T-helper 17 cell (primary cell): Measurements from ENCODE around the gene FBXW10B. TPM values are rescaled to one million over a fixed set of nuclear protein-coding genes. Genes with fewer than 3 reads are reported as not detected.
"Not testable (repeated sequence)": the region's sequence is repeated elsewhere in the genome, so short reads cannot be mapped to it uniquely, and the experiment has no call there.

Experiments used
- ATAC-seq: fragments of 150-1000 bp; cut with Tn5 transposase; 2 replicates; pipeline ENCODE4 v1.10.0; 2021; ENCODE audit warnings: mild to moderate bottlenecking, moderate library complexity
- DNase-seq, 3 donors: peaks; one replicate each; pipeline versions ENCODE4 v3.0.0 to v3.0.0-alpha.2; 2020 to 2021
- H3K9me3 ChIP-seq: one replicate; pipeline ENCODE4 v1.7.0; 2013; ENCODE audit warnings: low read length, mild to moderate bottlenecking; ENCODE audit not compliant: control insufficient read depth, poor library complexity, severe bottlenecking
- H3K27ac Mint-ChIP-seq: one replicate; pipeline ENCODE4 v1.8.0; 2022; ENCODE audit warnings: mild to moderate bottlenecking, moderate library complexity, mixed read lengths
- H3K27me3 Mint-ChIP-seq: one replicate; pipeline ENCODE4 v1.8.0; 2022; ENCODE audit warnings: mixed read lengths
- H3K36me3 Mint-ChIP-seq: one replicate; pipeline ENCODE4 v1.8.0; 2022; ENCODE audit warnings: low read depth, mixed read lengths
- H3K4me1 Mint-ChIP-seq: one replicate; pipeline ENCODE4 v1.8.0; 2022; ENCODE audit warnings: mild to moderate bottlenecking, mixed read lengths
- H3K4me3 Mint-ChIP-seq: one replicate; pipeline ENCODE4 v1.8.0; 2022; ENCODE audit warnings: mild to moderate bottlenecking, moderate library complexity, mixed read lengths
- total RNA-seq, 4 donors: library from RNA in 2 of 4; stranded (reverse) in 2 of 4; gene quantifications; one replicate each; pipeline ENCODE4 v1.2.3 and lab custom pipeline; 2022 to 2026

FBXW10B gene, protein sequence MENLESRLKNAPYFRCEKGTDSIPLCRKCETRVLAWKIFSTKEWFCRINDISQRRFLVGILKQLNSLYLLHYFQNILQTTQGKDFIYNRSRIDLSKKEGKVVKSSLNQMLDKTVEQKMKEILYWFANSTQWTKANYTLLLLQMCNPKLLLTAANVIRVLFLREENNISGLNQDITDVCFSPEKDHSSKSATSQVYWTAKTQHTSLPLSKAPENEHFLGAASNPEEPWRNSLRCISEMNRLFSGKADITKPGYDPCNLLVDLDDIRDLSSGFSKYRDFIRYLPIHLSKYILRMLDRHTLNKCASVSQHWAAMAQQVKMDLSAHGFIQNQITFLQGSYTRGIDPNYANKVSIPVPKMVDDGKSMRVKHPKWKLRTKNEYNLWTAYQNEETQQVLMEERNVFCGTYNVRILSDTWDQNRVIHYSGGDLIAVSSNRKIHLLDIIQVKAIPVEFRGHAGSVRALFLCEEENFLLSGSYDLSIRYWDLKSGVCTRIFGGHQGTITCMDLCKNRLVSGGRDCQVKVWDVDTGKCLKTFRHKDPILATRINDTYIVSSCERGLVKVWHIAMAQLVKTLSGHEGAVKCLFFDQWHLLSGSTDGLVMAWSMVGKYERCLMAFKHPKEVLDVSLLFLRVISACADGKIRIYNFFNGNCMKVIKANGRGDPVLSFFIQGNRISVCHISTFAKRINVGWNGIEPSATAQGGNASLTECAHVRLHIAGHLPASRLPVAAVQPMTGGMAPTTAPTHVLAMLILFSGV
- total RNA-seq: under 1 TPM in 1 of 2 donors, not detected in 1; 0.78 TPM
- total RNA-seq (lab: John Stamatoyannopoulos, UW): 1.2 to 2.0 reads per million in 2 donors

DNA sequence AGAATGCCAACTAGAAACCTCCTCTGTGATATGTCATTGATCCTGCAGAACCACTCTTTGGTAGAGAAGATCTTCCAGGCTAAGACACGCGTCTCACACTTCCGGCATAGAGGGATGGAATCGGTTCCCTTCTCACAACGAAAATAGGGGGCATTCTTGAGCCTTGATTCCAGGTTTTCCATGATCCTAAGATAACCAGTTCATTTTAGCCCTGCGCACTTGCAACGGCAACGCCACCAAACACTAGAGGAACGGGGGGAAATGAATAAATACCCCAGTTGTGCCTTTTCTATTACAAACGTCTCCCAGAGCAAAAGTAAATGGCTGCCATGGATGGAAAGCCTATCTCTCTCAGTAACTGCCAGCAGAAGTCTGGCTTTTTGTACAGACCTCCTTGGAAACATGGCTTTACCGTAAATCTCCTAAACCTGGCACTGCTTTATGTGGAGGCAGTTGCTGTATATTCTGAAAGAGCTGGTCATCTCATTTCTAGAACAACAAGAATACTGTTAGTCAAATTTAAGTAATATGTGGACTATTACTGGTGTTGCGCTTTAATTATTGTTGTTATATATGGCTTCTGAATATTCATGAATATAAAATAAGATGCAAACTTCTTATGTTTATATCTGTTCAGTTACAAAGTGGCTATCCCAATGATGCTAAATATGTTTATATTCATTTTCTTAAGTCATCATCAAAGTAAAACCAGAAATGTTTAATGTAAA is at the start of gene FBXW10B:
FBXW10B (minus strand) TSS at position 374 of the 728 bp plus-strand sequence; CDS start at position 182, 192 bp downstream.
- not testable (repeated sequence) for H3K4me1 Mint-ChIP-seq, H3K9me3 ChIP-seq, ATAC-seq, H3K27me3 Mint-ChIP-seq, H3K27ac Mint-ChIP-seq, H3K4me3 Mint-ChIP-seq, H3K36me3 Mint-ChIP-seq, DNase-seq

DNA sequence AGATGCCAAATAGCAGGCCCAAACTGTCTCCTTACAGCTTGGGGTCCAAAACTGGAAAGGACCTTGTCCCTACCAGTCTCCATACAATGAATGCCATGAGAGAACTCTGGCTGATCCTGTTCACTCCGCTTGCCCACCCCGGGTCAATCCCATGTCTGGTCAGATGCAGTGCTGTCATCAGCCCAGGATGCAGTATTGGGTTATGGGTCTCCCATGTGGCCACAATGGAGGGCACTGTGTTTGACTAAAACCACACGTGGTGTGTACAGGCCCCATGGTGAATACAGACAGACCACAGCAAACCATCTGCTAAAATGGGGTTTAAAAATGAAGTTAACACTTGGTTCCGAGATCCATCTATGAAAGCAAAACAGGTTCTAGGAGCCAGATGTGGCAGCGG is 44.2 kb upstream of the FBXW10B start:
- H3K9me3 ChIP-seq: no peaks in the 10 kb centered on the region
- no peak overlapping the region for H3K27ac Mint-ChIP-seq
- H3K4me3 Mint-ChIP-seq: no peak overlapping the region
- H3K27me3 Mint-ChIP-seq: no peaks in the 10 kb centered on the region
- no peak for DNase-seq
- no peak for ATAC-seq
- peaks cover 16% of the 10 kb centered on the region for H3K36me3 Mint-ChIP-seq
- H3K4me1 Mint-ChIP-seq: peaks cover 6% of the 10 kb centered on the region

DNA sequence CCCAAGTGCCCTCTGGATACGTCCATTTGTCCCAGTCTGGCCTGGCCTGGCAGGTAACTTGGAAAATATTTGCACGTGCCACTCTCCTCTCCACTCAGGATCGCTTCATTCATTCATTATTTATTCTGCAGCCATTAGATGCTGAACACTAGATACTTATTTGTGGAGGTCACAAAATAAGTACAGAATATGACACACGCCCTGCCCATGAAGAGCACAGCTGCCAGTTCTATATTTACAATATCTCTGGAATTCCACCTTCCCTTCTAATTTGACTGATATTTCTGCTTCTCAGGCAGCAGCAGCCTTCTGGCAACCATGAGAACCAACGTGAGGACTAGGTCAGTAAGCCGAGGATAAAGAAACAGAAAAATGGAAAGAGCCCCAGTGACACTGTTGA is 43.7 kb upstream of the FBXW10B start:
- H3K9me3 ChIP-seq: no peaks in the 10 kb centered on the region
- no peak overlapping the region for H3K27ac Mint-ChIP-seq
- ATAC-seq (no peak), DNase-seq (no peak)
- H3K4me1 Mint-ChIP-seq: peaks cover 6% of the 10 kb centered on the region
- H3K36me3 Mint-ChIP-seq: peaks cover 16% of the 10 kb centered on the region
- no peak overlapping the region for H3K4me3 Mint-ChIP-seq
- H3K27me3 Mint-ChIP-seq: no peaks in the 10 kb centered on the region

DNA sequence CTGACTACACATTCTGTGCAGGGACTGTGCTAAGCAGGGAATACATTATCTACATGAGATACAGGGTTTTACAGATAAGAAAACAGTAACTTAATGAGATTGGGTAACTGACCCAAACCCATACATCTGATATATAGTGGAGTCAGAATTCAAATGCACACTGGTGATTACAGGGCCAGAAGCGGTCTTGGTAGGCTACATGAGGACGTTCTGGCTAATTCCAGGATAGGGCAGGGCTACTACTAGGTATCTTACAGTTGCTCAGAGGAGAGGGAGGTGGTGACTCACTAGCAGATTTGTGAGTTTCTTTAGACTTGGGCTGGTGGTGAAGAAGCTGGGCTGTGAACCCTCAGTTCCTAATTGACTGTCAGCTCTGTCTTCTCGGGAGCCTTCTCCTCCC is 43.2 kb upstream of the FBXW10B start:
- no peaks in the 10 kb centered on the region for H3K9me3 ChIP-seq
- H3K36me3 Mint-ChIP-seq: peaks cover 12% of the 10 kb centered on the region
- H3K27ac Mint-ChIP-seq: no peak overlapping the region
- peaks cover 6% of the 10 kb centered on the region for H3K4me1 Mint-ChIP-seq
- no peak for ATAC-seq
- H3K27me3 Mint-ChIP-seq: no peaks in the 10 kb centered on the region
- DNase-seq: no peak
- no peak overlapping the region for H3K4me3 Mint-ChIP-seq

DNA sequence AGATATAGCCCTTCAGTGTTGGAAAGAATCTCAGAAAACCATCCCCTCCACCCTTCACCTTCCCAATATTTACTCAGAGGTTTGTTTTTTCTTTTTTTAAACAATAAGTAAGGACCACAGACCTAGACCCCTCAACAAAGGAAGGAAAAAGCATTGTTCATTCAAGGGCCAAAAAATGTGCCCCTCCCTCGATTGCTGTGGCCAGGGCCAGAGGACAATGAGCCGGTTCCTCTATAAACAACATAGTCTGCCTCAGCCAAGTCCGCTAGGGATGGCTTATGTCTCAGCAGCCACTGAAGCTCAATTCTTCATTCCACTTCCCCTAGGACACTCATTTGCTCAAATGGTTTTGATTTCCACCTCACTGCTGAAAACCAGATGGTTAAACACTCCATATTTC is 40.6 kb upstream of the FBXW10B start:
- no peak for DNase-seq
- Mint-ChIP-seq H3K27ac (no peak overlapping the region), H3K4me3 (no peak overlapping the region), H3K27me3 (no peaks in the 10 kb centered on the region), H3K4me1 (peaks cover 3% of the 10 kb centered on the region), H3K36me3 (peaks cover 7% of the 10 kb centered on the region)
- H3K9me3 ChIP-seq: no peaks in the 10 kb centered on the region
- ATAC-seq: no peak

DNA sequence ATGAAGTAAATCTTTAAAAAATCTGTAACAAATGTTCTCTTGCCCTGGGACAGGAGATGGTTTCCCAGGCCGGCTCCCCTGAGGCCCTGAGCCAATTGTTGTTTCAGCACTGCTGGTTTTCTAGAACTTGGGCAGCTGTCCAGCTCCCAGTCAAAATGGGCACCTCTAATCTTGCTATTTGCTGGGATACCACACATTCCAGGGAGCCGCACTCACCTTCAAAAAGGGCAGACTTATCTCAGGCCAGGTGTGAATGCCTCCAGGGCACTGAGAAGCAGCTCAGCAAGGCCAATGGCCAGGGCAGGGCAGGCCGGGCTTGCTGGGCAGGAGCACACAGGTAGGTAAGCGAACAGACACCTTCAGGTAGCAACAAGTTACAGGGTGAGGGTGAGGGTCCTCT is 40.2 kb upstream of the FBXW10B start:
- Mint-ChIP-seq H3K4me1 (peaks cover 3% of the 10 kb centered on the region), H3K27me3 (no peaks in the 10 kb centered on the region), H3K4me3 (no peak overlapping the region), H3K36me3 (peaks cover 7% of the 10 kb centered on the region), H3K27ac (no peak overlapping the region)
- ATAC-seq (no peak), DNase-seq (no peak)
- no peaks in the 10 kb centered on the region for H3K9me3 ChIP-seq

DNA sequence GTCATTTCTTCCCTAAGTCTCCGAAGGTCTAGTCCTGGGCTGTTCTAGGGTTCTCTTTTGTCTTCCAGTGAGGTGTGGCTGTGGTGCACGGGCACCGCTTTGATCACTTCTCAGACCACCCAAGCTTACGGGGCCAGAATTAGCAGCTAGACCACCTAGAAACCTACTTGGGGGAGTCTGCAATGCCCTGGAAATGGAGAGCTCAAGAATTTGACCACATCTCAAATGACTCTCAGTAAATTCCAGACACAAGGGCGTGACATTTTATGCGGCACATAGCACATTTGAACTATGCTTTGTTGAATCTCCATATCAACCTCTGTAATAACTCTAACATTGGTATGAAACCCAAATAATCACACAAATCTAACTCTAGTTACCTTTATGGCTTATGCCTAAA is 39.7 kb upstream of the FBXW10B start:
- H3K4me3 Mint-ChIP-seq: no peak overlapping the region
- DNase-seq (no peak), ATAC-seq (no peak)
- no peak overlapping the region for H3K27ac Mint-ChIP-seq
- H3K27me3 Mint-ChIP-seq: no peaks in the 10 kb centered on the region
- H3K4me1 Mint-ChIP-seq: peaks cover 3% of the 10 kb centered on the region
- peaks cover 10% of the 10 kb centered on the region for H3K36me3 Mint-ChIP-seq
- no peaks in the 10 kb centered on the region for H3K9me3 ChIP-seq

DNA sequence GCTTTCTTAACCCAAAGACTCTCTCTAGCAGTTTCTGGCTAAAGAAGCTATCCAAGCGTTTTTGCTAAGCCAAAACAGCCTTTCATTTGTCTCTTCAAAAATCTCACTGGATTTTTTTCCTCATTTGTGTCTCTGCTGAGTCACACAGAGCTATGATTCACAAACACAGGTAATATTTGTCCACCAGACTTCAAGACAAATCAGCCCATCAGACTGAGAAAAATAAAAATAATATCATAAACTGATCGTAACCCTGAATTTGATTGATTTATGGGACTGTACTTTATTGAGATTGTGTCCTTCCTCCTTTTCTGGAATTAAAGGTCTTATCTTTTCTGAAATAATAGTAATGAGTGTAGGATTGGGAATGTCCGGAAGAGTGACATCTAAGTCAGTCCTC is 38.8 kb upstream of the FBXW10B start:
- Mint-ChIP-seq H3K4me1 (peaks cover 7% of the 10 kb centered on the region), H3K27me3 (no peaks in the 10 kb centered on the region), H3K4me3 (no peak overlapping the region), H3K27ac (no peak overlapping the region), H3K36me3 (peaks cover 5% of the 10 kb centered on the region)
- DNase-seq (no peak), ATAC-seq (no peak)
- H3K9me3 ChIP-seq: no peaks in the 10 kb centered on the region

DNA sequence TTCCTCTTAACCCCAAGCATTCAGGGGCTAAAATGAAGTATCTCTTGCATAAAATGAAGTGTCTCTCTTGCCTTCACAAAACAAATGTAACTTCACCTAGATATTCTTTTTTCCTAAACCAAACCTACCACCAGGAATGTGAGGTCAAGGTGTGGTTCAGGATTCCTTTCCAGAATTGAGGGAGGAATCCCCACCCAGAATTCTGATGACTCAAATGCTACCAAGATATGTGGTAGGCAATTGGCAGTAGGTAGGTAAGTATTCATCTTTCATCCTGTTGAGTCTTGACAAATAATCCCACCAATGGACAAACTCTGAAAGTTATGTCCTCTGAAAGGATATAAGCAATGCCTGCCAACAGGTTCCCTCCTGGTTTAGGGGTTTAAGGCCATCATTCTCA is 38.4 kb upstream of the FBXW10B start:
- no peaks in the 10 kb centered on the region for H3K9me3 ChIP-seq
- H3K4me1 Mint-ChIP-seq: peaks cover 7% of the 10 kb centered on the region
- DNase-seq: no peak
- no peaks in the 10 kb centered on the region for H3K27me3 Mint-ChIP-seq
- ATAC-seq: no peak
- no peak overlapping the region for H3K27ac Mint-ChIP-seq
- H3K36me3 Mint-ChIP-seq: peaks cover 5% of the 10 kb centered on the region
- no peak overlapping the region for H3K4me3 Mint-ChIP-seq

DNA sequence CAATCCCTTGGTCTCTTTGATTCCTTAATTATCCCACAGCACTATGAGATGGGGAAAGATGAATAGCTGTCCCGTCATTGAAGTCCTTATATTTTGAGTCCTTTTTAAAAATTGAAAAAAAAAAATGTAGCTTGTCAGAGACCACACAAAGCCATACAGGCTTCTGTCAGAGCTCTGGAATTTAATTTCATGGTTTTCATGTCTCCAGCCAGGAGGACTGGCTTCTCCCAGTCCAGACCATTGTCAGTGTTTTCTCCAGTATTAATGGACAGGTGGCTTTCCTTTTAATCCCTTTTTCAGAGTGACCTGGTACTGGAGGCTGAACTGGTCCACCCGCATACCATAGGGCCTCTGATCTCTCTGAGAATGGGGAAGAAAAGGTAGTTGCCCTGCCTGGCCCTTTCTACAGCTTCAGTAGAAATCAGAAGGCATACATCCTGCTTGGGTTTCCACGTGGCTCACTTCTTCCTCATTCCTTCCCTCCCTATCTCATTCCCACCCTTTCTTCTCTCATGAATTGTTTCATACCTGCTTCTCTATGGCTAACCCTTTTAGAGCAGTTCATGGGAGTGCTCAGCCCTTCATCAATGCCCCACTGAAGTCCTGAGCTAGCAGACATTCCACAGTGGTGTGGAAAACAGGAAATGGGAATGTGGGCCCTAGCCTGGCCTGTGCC is 35.5 kb upstream of the FBXW10B start:
- no peak overlapping the region for H3K27ac Mint-ChIP-seq
- no peak for ATAC-seq
- no peak for DNase-seq
- H3K27me3 Mint-ChIP-seq: no peaks in the 10 kb centered on the region
- H3K4me3 Mint-ChIP-seq: no peak overlapping the region
- peaks cover 9% of the 10 kb centered on the region for H3K4me1 Mint-ChIP-seq
- H3K9me3 ChIP-seq: no peaks in the 10 kb centered on the region
- peaks cover 2% of the 10 kb centered on the region for H3K36me3 Mint-ChIP-seq

DNA sequence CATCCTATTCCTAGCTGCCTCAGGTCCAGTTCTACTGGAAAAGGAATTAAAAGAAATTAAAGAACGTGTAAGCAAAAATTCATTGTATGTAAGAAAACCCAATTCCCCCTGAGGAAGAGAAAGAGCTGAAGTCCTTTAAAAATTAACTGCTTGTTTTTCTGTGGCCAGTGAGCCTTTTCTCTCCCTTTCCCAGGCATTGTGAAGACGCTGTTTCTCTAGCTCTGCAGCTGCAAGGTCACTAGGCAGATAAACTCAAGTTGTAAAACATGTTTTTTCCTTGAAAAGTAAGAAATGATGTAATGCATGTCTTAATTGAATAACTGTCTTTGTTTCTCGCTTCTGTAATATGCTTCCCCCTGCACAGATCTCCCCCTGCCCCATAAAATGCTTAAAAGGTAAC is 34.9 kb upstream of the FBXW10B start:
- not testable (repeated sequence) for DNase-seq, H3K36me3 Mint-ChIP-seq, ATAC-seq, H3K9me3 ChIP-seq, H3K4me3 Mint-ChIP-seq, H3K27me3 Mint-ChIP-seq, H3K27ac Mint-ChIP-seq, H3K4me1 Mint-ChIP-seq

DNA sequence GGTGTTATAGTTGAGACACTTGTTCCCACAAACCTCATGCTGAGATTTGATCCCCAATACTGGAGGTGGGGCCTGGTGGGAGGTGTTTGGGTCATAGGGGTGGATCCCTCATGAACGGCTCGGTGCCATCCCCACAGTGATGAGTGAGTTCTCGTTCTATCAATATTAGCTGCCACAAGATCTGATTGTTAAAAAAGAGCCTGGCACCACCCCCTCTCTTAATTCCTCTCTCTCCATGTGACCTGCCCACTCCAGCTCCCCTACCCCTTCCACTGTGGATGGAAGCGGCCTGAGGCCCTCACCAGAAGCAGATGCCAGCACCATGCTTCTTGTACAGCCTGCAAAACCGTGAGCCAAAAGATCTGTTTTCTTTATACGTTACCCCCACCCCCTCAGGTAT is 33.5 kb upstream of the FBXW10B start:
- no peak overlapping the region for H3K4me3 Mint-ChIP-seq
- peaks cover 9% of the 10 kb centered on the region for H3K4me1 Mint-ChIP-seq

More for the DNA sequence above, 33.5 kb upstream of the FBXW10B start:
- H3K9me3 ChIP-seq: no peaks in the 10 kb centered on the region
- Mint-ChIP-seq H3K36me3 (peaks cover 2% of the 10 kb centered on the region), H3K27me3 (no peaks in the 10 kb centered on the region), H3K27ac (no peak overlapping the region)
- DNase-seq: no peak
- ATAC-seq: no peak
